ENCODE data around the gene RASSF3. TPM values are rescaled to one million over a fixed set of nuclear protein-coding genes. Genes with fewer than 3 reads are reported as not detected.

The RASSF3 gene
- total and polyA plus RNA-seq, 10 of the 15 experiments (the other 5 are each of a cell fraction or from before 2014, with no cell fraction given) = 6.9 to 62.4 (median 30.3) TPM

- no peak for FAIRE-seq
- BruUV-seq (replicated peaks) = no TSS peak
- Histone ChIP-seq H3K9me3 (replicated peaks; ENCODE audit: control insufficient read depth, insufficient read depth, low read length) (no peaks in the 10 kb centered on the region), H3K4me3 (peak overlapping the region; percentile 93), H4K20me1 (ENCODE audit: control insufficient read depth, insufficient read depth) (no peaks in the 10 kb centered on the region), H3K4me1 (ENCODE audit: control insufficient read depth, insufficient read depth, low read length) (peaks cover 24% of the 10 kb centered on the region), H3K27me3 (replicated peaks in 1 of 2; ENCODE audit: control insufficient read depth in 2 of 2, insufficient read depth in 2 of 2, low read length in 1 of 2) (no peaks in the 10 kb centered on the region), H3K4me2 (ENCODE audit: control insufficient read depth, insufficient read depth) (peak overlapping the region; percentile 56), H3K79me2 (ENCODE audit: control insufficient read depth, insufficient read depth, low read length) (peaks cover 79% of the 10 kb centered on the region), H3K36me3 (ENCODE audit: control insufficient read depth in 2 of 2, insufficient read depth in 2 of 2, low read length in 1 of 2) (peaks cover 0 to 10% of the 10 kb centered on the region in 2 experiments; a peak in 1 of 4 replicates), H3K9ac (ENCODE audit: control insufficient read depth, insufficient read depth, low read length) (peak overlapping the region; percentile 89), H3K27ac (ENCODE audit: control insufficient read depth, insufficient read depth) (peak overlapping the region; percentile 83), H2AFZ (ENCODE audit: control insufficient read depth, low read depth, low read length) (no peak overlapping the region)
- ATAC-seq = no peak
- intact Hi-C loops (cut with micrococcal nuclease; ENCODE audit: unreplicated experiment) (loop anchor here (5.0 to 10.0 kb wide), 5 partner anchors 54 to 1442 kb away; partner anchors contain the start of genes GNS, LEMD3 and TBK1), in situ Hi-C loops (cut with MboI) (no loop called here)
- WGBS (ENCODE audit: insufficient coverage, insufficient replicate concordance, low lambda C conversion rate, missing lambda C conversion rate) = 5% methylated on average over 4 of the region's 4 CpGs
- CTCF ChIA-PET = interaction anchor here (0.8 kb wide), 1 partner anchor 63 kb away, joined by 5 read pairs; no protein-coding TSS in a partner anchor
- POLR2A ChIA-PET = interaction anchor here (0.6 to 6.4 kb wide), 2 partner anchors 10 to 93 kb away, joined by 3 to 88 read pairs; no protein-coding TSS in a partner anchor
- no peak for DNase-seq (ENCODE audit: low read depth, low spot score)
- RAD21 ChIA-PET (ENCODE audit: unreplicated experiment) = interaction anchor here (0.7 to 5.2 kb wide), 5 partner anchors 12 to 570 kb away, joined by 3 to 52 read pairs (median 4); no protein-coding TSS in a partner anchor
- TF ChIP-seq GABPA (IDR thresholded peaks at IDR 0.05; ENCODE audit: low read depth) = no peak
- peak; percentile 41; the same call in 1 of the 2 replicates for TF ChIP-seq ZBTB40 (IDR thresholded peaks at IDR 0.05; ENCODE audit: borderline replicate concordance)
- no peak for TF ChIP-seq NFXL1 (IDR thresholded peaks at IDR 0.05; ENCODE audit: borderline replicate concordance)
- no peak for TF ChIP-seq CEBPZ (IDR thresholded peaks at IDR 0.05; ENCODE audit: low read depth, low read length)
- SMC1A ChIA-PET (ENCODE audit: uncharacterized antibody, unreplicated experiment) = interaction anchor here (0.7 to 1.9 kb wide), 6 partner anchors 8 to 76 kb away, joined by 3 to 6 read pairs (median 4); no protein-coding TSS in a partner anchor
These were observed 2.5 kb downstream of the RASSF3 start for GRCh38 chr12:64612843-64613242.
